Activated gamma-delta T cell (primary cell): ENCODE measurements around the gene DKC1.

ENCODE experiments used
- DNase-seq: peaks from one replicate; lab custom pipeline; 2025; lab: John Stamatoyannopoulos, UW
- total RNA-seq, 2 donors: gene quantifications; one replicate each; lab custom pipeline; 2026; lab: John Stamatoyannopoulos, UW

The DKC1 gene
- 68.3 to 81.8 reads per million in 2 donors for total RNA-seq

- peak; percentile 93 for DNase-seq
Observed at GRCh38 chrX:154762537-154763296, at the start of gene DKC1. Gene DKC1 (plus strand): TSS chrX:154762864. CDS start chrX:154762966, 102 bp downstream.

DNA sequence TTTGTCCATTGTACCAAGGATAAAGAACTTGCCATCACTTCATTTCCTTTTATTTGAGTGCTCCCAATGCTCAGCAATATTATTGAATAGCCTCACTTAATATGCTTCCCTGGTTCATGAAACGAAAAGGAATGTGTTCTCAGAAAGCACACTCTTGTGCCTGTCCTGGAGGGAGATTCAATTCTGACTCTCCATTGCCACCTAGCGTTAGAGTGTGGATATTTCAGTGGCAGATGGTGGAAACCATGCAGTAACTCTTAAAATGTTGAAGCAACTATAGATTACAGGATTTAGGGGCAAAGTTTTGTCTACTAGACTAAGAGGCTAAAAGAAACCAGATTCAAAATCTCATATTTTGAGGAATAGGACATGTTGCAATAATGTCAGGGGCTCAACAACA lies 47.7 kb upstream of the DKC1 start:
- DNase-seq, result no peak

DNA sequence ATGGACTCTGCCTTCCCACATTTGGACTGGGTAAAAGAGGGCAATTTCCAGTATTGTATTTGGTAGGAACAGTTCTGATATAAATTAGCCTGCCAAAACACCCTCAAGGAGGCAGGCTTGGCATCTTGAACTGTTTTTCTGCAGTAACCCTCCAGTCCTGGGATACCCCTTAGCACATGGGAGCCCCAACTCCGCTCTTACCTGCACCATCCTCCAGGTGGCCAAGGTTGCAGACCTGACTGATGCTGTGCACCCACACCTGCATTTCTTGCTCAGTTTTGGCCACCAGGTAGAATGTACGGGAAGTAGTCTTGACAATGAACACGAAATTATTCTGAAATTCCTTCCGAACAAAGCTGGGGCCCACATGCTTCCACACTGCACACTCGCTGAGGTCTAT lies 46.8 kb upstream of the DKC1 start:
- no peak for DNase-seq

GRCh38 chrX:154717824-154718223 lies 44.8 kb upstream of the DKC1 start:
- DNase-seq, result no peak

GRCh38 chrX:154718616-154719015 lies 44.0 kb upstream of the DKC1 start:
- DNase-seq, result no peak

DNA sequence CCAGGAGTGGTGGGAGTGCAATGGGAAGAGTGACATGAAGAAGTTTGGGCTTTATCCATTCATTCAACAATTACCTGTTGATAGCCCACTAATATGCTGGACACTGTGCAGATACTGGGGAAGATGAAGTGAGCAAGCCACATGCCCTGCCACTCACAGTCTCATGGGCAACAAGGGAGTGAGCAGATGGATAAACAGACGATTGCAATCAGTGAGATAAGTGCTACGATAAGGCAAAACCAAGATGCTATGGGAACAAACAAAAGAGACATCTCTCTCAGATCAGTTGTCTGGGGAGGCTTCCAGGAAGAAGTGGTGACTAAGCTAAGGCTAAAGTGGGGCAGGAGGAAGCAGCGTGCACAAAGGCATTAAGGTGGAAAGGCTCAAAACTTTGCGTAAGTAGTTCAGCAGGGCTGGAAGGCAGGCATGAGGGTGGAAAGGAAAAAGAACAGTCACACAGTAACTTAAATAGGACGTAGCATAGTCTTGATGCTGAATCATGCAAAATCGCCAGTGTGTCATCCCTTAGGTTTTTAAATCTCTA lies 43.5 kb upstream of the DKC1 start:
- DNase-seq, result no peak

- DNase-seq, result no peak
Observed at GRCh38 chrX:154720067-154720466, 42.6 kb upstream of the DKC1 start.

DNA sequence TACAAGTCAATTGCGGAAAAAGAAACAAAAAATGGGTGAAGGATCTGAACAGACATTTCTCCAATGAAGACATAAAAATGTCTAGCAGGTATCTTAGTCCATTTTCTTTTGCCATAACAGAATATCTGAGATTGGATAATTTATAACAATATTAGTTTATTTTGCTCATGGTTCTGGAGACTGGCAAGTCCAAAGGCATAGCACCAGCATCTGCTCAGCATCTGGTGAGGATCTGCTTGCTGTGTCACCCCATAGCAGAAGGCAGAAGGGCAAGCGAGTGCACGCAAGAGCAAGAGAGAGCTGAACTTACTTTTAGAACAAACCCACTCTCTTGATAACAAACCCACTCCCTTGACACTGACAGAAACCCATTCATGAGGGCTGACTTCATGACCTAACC lies 41.5 kb upstream of the DKC1 start:
- no peak for DNase-seq

- no peak for DNase-seq
Observed at GRCh38 chrX:154724993-154725756, 37.5 kb upstream of the DKC1 start.

DNA sequence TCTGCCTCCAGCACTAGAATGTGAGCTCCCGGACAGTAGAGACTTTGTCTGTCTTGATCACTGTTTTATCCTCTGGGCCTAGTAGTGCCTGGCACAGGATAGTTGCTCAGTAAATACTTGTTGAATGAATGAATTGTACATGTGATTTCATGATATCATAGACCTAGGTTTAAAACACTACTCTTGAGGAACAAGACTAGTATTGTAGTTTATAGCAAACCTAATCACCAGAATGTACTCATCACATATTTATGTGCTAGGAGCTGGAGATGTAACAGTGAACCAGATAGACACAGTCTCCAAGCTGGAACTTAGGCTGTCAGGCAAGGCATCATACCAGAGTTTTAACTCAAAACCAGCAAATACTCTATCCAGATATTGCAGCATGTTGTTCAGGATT lies 35.2 kb upstream of the DKC1 start:
- no peak for DNase-seq

DNA sequence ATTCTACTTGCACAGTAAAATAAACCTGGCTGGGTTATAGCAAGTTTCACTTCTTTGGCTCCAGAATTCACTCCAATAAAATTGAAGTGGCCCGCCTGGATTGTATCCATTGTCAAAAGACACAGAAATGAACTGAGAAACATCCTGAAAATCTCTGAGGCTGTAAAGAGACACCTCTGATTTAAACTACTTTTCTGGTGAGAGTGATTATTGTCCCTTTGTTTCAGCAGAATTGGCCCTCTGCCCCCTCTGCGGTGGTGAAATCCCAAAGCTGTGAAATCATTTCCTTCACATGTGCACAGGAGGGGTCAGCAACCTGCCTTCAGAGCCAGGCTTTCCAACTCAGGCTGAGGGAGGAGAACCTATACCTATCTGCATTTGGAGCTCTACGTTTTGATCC lies 34.8 kb upstream of the DKC1 start:
- DNase-seq, result no peak

GRCh38 chrX:154728431-154729190 lies 34.1 kb upstream of the DKC1 start:
- no peak for DNase-seq

- DNase-seq, result no peak
Observed at GRCh38 chrX:154729439-154729838, 33.2 kb upstream of the DKC1 start.

DNA sequence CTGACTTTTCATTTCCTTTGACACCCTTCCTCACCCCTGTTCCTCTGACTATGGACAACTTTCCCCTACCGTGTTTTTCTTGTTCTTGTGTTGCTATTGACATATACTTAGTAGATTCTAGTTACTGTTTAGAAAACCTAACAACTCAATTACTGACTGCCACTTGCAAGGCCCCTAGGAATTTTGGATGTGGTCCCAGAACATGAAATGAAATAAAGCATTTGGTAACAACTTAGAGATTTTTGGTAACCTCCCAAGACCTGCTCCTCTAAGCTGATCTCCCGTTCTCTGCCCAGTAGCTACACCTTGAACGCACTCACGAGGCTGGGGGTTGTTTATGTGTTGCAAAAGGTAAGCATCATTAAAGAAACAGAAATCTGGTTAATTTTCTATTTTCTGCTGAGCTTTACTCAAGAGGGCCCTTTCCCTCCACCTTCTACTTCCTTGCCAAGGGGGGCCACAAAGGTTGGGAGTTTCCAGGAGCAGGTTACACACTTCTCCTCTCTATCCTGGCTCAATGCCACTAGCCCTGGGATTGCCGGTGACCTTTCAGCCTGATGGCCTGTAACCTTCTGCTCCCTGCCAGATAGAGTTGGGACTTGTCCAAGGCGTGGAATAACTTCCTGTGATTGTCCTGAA lies 32.3 kb upstream of the DKC1 start:
- DNase-seq, result no peak

DNA sequence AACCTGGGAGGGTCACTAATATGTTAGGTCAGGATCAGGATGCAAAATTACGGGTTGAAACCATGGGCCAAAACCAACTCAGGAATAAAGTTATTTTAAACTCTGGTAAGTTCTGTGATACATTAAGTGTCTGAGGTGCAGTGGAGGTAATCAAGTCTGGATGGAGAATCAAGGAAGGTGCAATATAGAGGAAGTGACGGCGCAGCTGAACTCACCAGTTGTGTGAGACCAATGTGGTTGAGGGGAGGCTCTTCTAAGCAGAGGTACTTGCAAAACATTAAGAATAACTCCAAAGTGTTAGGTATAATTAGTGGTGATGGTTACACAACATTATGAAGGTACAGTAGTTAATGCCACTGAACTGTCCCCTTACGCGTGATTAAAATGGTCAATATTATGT lies 31.5 kb upstream of the DKC1 start:
- no peak for DNase-seq

GRCh38 chrX:154731881-154732280 lies 30.8 kb upstream of the DKC1 start:
- DNase-seq, result no peak

GRCh38 chrX:154732421-154733065 lies 30.1 kb upstream of the DKC1 start:
- no peak for DNase-seq

- DNase-seq, result no peak
Observed at GRCh38 chrX:154733066-154733425, 29.6 kb upstream of the DKC1 start.

GRCh38 chrX:154734061-154734781 lies 28.4 kb upstream of the DKC1 start:
- no peak for DNase-seq

- no peak for DNase-seq
Observed at GRCh38 chrX:154735695-154736393, 26.8 kb upstream of the DKC1 start.
